H1 (cell line): ENCODE data around the gene LDLRAD4. TPM values are rescaled to one million over a fixed set of nuclear protein-coding genes. Genes with fewer than 3 reads are reported as not detected.

Source experiments
- CTCF ChIA-PET: fragments of 300-600 bp; sonication (Branson Sonifier 250); formaldehyde crosslinking; loops from one replicate; lab custom pipeline; 2021; ENCODE audit not compliant: partially characterized antibody; lab: Charles Lee
- POLR2A ChIA-PET: fragments of 300-600 bp; sonication (Branson Sonifier 250); formaldehyde crosslinking; loops from one replicate; lab custom pipeline; 2021; ENCODE audit warnings: inconsistent platforms; ENCODE audit not compliant: partially characterized antibody; lab: Charles Lee
- DNase-seq, 2 experiments: peaks; one replicate each; pipeline versions ENCODE4 v3.0.0 to v3.0.0-alpha.2; 2010 to 2022; ENCODE audit warnings: low spot score in 2 of 2, low read depth in 1 of 2, mixed read lengths in 1 of 2
- FAIRE-seq: peaks from 2 replicates; lab custom pipeline; 2011; peaks lifted over from hg19 to GRCh38; lab: Jason Lieb, UNC
- H2AFZ ChIP-seq: 2 replicates; pipeline ENCODE4 v1.8.1; 2012; ENCODE audit warnings: low read length, inconsistent platforms
- H2AK5ac ChIP-seq: 2 replicates; pipeline ENCODE4 v1.6.1; 2013; ENCODE audit warnings: low read depth, low read length
- H2BK120ac ChIP-seq: replicated peaks from 2 replicates; pipeline ENCODE3; 2013; ENCODE audit warnings: low read depth, low read length, inconsistent platforms
- H2BK12ac ChIP-seq: 2 replicates; pipeline ENCODE4 v1.6.1; 2013; ENCODE audit warnings: low read depth, low read length
- H2BK15ac ChIP-seq: 2 replicates; pipeline ENCODE4 v1.6.1; 2013; ENCODE audit warnings: low read length
- H2BK20ac ChIP-seq: 2 replicates; pipeline ENCODE4 v1.6.1; 2013; ENCODE audit warnings: low read length
- H2BK5ac ChIP-seq: 2 replicates; pipeline ENCODE4 v1.6.1; 2013; ENCODE audit warnings: low read depth, low read length
- H3K14ac ChIP-seq: 2 replicates; pipeline ENCODE4 v1.6.1; 2013; ENCODE audit warnings: inconsistent platforms; ENCODE audit not compliant: insufficient read length
- H3K18ac ChIP-seq: 2 replicates; pipeline ENCODE4 v1.6.1; 2013; ENCODE audit warnings: low read length; ENCODE audit errors: extremely low read depth
- H3K23ac ChIP-seq: 2 replicates; pipeline ENCODE4 v1.6.1; 2013; ENCODE audit warnings: inconsistent platforms; ENCODE audit not compliant: insufficient read length
- H3K23me2 ChIP-seq: 2 replicates; pipeline ENCODE4 v1.6.1; 2013; ENCODE audit warnings: low read depth, low read length
- H3K27ac ChIP-seq: 2 replicates; pipeline ENCODE4 v1.6.1; 2011; ENCODE audit warnings: low read depth, low read length, inconsistent platforms
- H3K27me3 ChIP-seq, 4 experiments: replicated peaks in 1 of 4; 1 replicate in 1 of 4; 2 replicates in 3 of 4; pipeline versions ENCODE4 v1.6.1 to v1.8.1; 2011 to 2013; ENCODE audit warnings: low read length in 3 of 4, mild to moderate bottlenecking in 3 of 4, inconsistent platforms in 2 of 4, mixed read lengths in 2 of 4, moderate library complexity in 1 of 4; ENCODE audit not compliant: control insufficient read depth in 3 of 4, insufficient read depth in 3 of 4; ENCODE audit errors: extremely low read depth in 1 of 4
- H3K36me3 ChIP-seq, 4 experiments: 2 replicates each; pipeline versions ENCODE4 v1.6.1 to v1.8.1; 2011 to 2013; ENCODE audit warnings: mild to moderate bottlenecking in 4 of 4, low read length in 3 of 4, moderate library complexity in 2 of 4, control low read depth in 1 of 4, inconsistent platforms in 1 of 4; ENCODE audit not compliant: insufficient read depth in 4 of 4, control insufficient read depth in 2 of 4
- H3K4ac ChIP-seq: replicated peaks from 2 replicates; pipeline ENCODE3; 2013; ENCODE audit warnings: low read length, low read depth, mixed read lengths, inconsistent platforms; ENCODE audit not compliant: insufficient read length
- H3K4me1 ChIP-seq, 4 experiments: replicated peaks in 1 of 4; 1 replicate in 1 of 4; 2 replicates in 3 of 4; pipeline versions ENCODE4 v1.6.1 to v1.8.1; 2011 to 2013; ENCODE audit warnings: low read length in 3 of 4, inconsistent platforms in 2 of 4, mixed read lengths in 1 of 4; ENCODE audit not compliant: insufficient read depth in 4 of 4, control insufficient read depth in 3 of 4
- H3K4me2 ChIP-seq, 2 experiments: 2 replicates each; pipeline versions ENCODE4 v1.6.1 to v1.8.1; 2011 to 2013; ENCODE audit warnings: low read depth in 2 of 2, low read length in 2 of 2, control low read depth in 1 of 2, inconsistent platforms in 1 of 2, mild to moderate bottlenecking in 1 of 2; ENCODE audit not compliant: insufficient read depth in 1 of 2
- H3K4me3 ChIP-seq, 4 experiments: fragments of 200-600, 300-600 bp in 1 of 4; sonication (generic), shearing (Covaris generic), sonication (Bioruptor Twin) in 1 of 4; 2 replicates each; pipeline versions ENCODE4 v1.5.1 to v1.8.1; 2011 to 2016; ENCODE audit warnings: low read length in 4 of 4, low read depth in 3 of 4, control low read depth in 2 of 4, inconsistent platforms in 2 of 4, mild to moderate bottlenecking in 2 of 4, mixed read lengths in 1 of 4, moderate library complexity in 1 of 4; ENCODE audit not compliant: insufficient read depth in 2 of 4; ENCODE audit errors: extremely low read depth in 1 of 4
- H3K56ac ChIP-seq: replicated peaks from 2 replicates; pipeline ENCODE3; 2013; ENCODE audit warnings: low read depth, mild to moderate bottlenecking, mixed read lengths, low read length, inconsistent platforms; ENCODE audit not compliant: insufficient read length
- H3K79me1 ChIP-seq: 2 replicates; pipeline ENCODE4 v1.6.1; 2013; ENCODE audit warnings: low read depth, low read length, control low read depth
- H3K79me2 ChIP-seq, 2 experiments: 2 replicates each; pipeline versions ENCODE4 v1.6.1 to v1.8.1; 2012 to 2013; ENCODE audit warnings: low read length in 2 of 2, mild to moderate bottlenecking in 2 of 2, inconsistent platforms in 1 of 2; ENCODE audit not compliant: insufficient read depth in 2 of 2, control insufficient read depth in 1 of 2
- H3K9ac ChIP-seq, 4 experiments: replicated peaks in 1 of 4; 1 replicate in 1 of 4; 2 replicates in 3 of 4; pipeline versions ENCODE4 v1.6.1 to v1.8.1; 2011 to 2013; ENCODE audit warnings: low read depth in 3 of 4, low read length in 3 of 4, control low read depth in 2 of 4, mild to moderate bottlenecking in 2 of 4, moderate library complexity in 2 of 4, inconsistent platforms in 1 of 4; ENCODE audit errors: extremely low read depth in 1 of 4
- H3K9me3 ChIP-seq, 2 experiments: 2 replicates each; pipeline versions ENCODE4 v1.6.1 to v1.8.1; 2012 to 2013; ENCODE audit warnings: mild to moderate bottlenecking in 2 of 2, moderate library complexity in 2 of 2, control low read depth in 1 of 2, inconsistent platforms in 1 of 2, low read depth in 1 of 2, low read length in 1 of 2, mixed read lengths in 1 of 2; ENCODE audit not compliant: insufficient read depth in 2 of 2
- H4K20me1 ChIP-seq, 2 experiments: replicated peaks in 1 of 2; 2 replicates each; pipeline versions ENCODE3 to v1.8.1; 2011 to 2013; ENCODE audit warnings: inconsistent platforms in 2 of 2, low read length in 2 of 2, mild to moderate bottlenecking in 1 of 2; ENCODE audit not compliant: insufficient read depth in 2 of 2, control insufficient read depth in 1 of 2
- H4K5ac ChIP-seq: 2 replicates; pipeline ENCODE4 v1.6.1; 2013; ENCODE audit warnings: low read length, low read depth, mixed read lengths, inconsistent platforms; ENCODE audit not compliant: insufficient read length
- H4K8ac ChIP-seq: 2 replicates; pipeline ENCODE4 v1.8.0; 2013; ENCODE audit warnings: mild to moderate bottlenecking, moderate library complexity, low read length, inconsistent platforms; ENCODE audit not compliant: insufficient read depth; ENCODE audit errors: extremely low read depth
- H4K91ac ChIP-seq: replicated peaks from 2 replicates; pipeline ENCODE3; 2013; ENCODE audit warnings: low read length, mixed read lengths, inconsistent platforms; ENCODE audit not compliant: insufficient read length
- ATF3 ChIP-seq: IDR thresholded peaks from 2 replicates; pipeline ENCODE4 v1.6.1; 2011; ENCODE audit warnings: low read depth, mild to moderate bottlenecking, low read length; ENCODE audit not compliant: insufficient read depth
- BCL11A ChIP-seq, 2 experiments: IDR thresholded peaks; one replicate each; pipeline ENCODE4 v1.6.1; 2011; ENCODE audit warnings: low read depth in 2 of 2, low read length in 2 of 2, mild to moderate bottlenecking in 2 of 2
- GTF2F1 ChIP-seq: IDR thresholded peaks from 2 replicates; pipeline ENCODE4 v1.6.1; 2012; ENCODE audit warnings: low read depth, low read length, improper control_type of control experiment, borderline replicate concordance
- MAX ChIP-seq: IDR thresholded peaks from 2 replicates; pipeline ENCODE4 v1.6.1; 2012; ENCODE audit warnings: inconsistent platforms
- SIN3A ChIP-seq, 2 experiments: IDR thresholded peaks in 1 of 2; conservative IDR thresholded peaks in 1 of 2; 2 replicates each; pipeline ENCODE4 v1.6.1; 2011 to 2012; ENCODE audit warnings: low read length in 2 of 2, improper control_type of control experiment in 1 of 2, low read depth in 1 of 2, mild to moderate bottlenecking in 1 of 2
- SRF ChIP-seq: IDR thresholded peaks from 2 replicates; pipeline ENCODE4 v1.6.1; 2011; ENCODE audit warnings: mild to moderate bottlenecking, low read depth, low read length, moderate library complexity
- ZNF274 ChIP-seq: IDR thresholded peaks from 2 replicates; pipeline ENCODE4 v1.7.0; 2012; ENCODE audit warnings: low read length, borderline replicate concordance; ENCODE audit errors: extremely low read depth
- WGBS, 2 experiments: shearing (Covaris generic) in 1 of 2; methylation state at CpG; one replicate each; pipeline versions ENCODE4 v1.1.6 to v1.1.7; 2013 to 2015; ENCODE audit warnings: low lambda C conversion rate in 2 of 2, mixed read lengths in 2 of 2, inconsistent platforms in 1 of 2, low coverage in 1 of 2, missing lambda C conversion rate in 1 of 2; ENCODE audit not compliant: insufficient replicate concordance in 2 of 2, insufficient coverage in 1 of 2, insufficient read length in 1 of 2; ENCODE audit errors: extremely low coverage in 1 of 2, missing lambda C conversion rate in 1 of 2; 5-methylcytosine and 5-hydroxymethylcytosine counted together
- polyA plus RNA-seq, 7 experiments: library from polyadenylated mRNA; depleted of rRNA in 3 of 7; stranded (reverse) in 5 of 7; unstranded in 2 of 7; fragments of >200 nt in 5 of 7; fragments of 200-250 nt in 2 of 7; gene quantifications; 1 replicate in 5 of 7; 2 replicates in 1 of 7; 4 replicates in 1 of 7; pipeline versions ENCODE4 v1.2.1 to v1.2.3, GENCODE V29; 2011 to 2013; ENCODE audit warnings: missing spikeins in 2 of 7, mixed read lengths in 2 of 7
- total RNA-seq: library from RNA; stranded (reverse); fragmentation: NEBNext Ultra II Directional; extraction: Animal tissue kit (Norgen Biotek cat#: 25700); gene quantifications from 2 replicates; pipeline ENCODE4 v1.2.1, GENCODE V29; 2021

LDLRAD4 gene
- total and polyA plus RNA-seq, 2 of the 8 experiments (the other 6 are each of a cell fraction or from before 2014, with no cell fraction given), result 0.77 to 1.4 TPM

GRCh38 chr18:13305301-13305700, 86.7 kb downstream of the LDLRAD4 start:
- DNase-seq (no peak), FAIRE-seq (no peak)
- Histone ChIP-seq H2BK12ac (no peak overlapping the region), H3K79me2 (no peaks in the 10 kb centered on the region), H2BK120ac (no peak overlapping the region), H3K4ac (no peak overlapping the region), H2BK5ac (no peak overlapping the region), H3K27ac (no peak overlapping the region), H3K23ac (no peak overlapping the region), H4K5ac (no peak overlapping the region), H2BK15ac (no peak overlapping the region), H3K36me3 (no peaks in the 10 kb centered on the region), H3K18ac (no peak overlapping the region), H3K56ac (no peak overlapping the region), H3K14ac (no peak overlapping the region), H2AK5ac (no peak overlapping the region), H4K91ac (no peak overlapping the region), H2AFZ (no peak overlapping the region), H3K9ac (no peak overlapping the region), H4K20me1 (peaks cover 0 to 3% of the 10 kb centered on the region in 2 experiments), H3K4me1 (peaks cover 0 to 5% (median 2%) of the 10 kb centered on the region in 4 experiments; a peak in 3 of 7 replicates), H3K4me3 (no peak overlapping the region), H2BK20ac (no peak overlapping the region), H4K8ac (no peak overlapping the region), H3K23me2 (no peaks in the 10 kb centered on the region; the same call in 1 of the 2 replicates), H3K79me1 (no peaks in the 10 kb centered on the region), H3K4me2 (no peak overlapping the region), H3K27me3 (no peaks in the 10 kb centered on the region), H3K9me3 (no peaks in the 10 kb centered on the region)
- TF ChIP-seq ZNF274, result no peak
- TF ChIP-seq SRF, result no peak
- no peak for TF ChIP-seq SIN3A (conservative IDR thresholded peaks at IDR 0.05 in 1 of 2, IDR thresholded peaks at IDR 0.05 in 1 of 2; ENCODE audit: low read depth in 1 of 2, low read length in 2 of 2)
- no peak for TF ChIP-seq MAX
- no peak for TF ChIP-seq GTF2F1
- TF ChIP-seq BCL11A (IDR thresholded peaks at IDR 0.05; ENCODE audit: low read depth in 2 of 2, low read length in 2 of 2), result no peak
- no peak for TF ChIP-seq ATF3
- POLR2A ChIA-PET, result no interaction called here
- CTCF ChIA-PET, result interaction anchor here (1.6 kb wide), 1 partner anchor 221 kb away, joined by 3 read pairs; no protein-coding TSS in a partner anchor
- WGBS, 2 experiments, result 88% methylated on average over 3 of the region's 3 CpGs; no CpG with 5 or more reads in 1 of the 2 experiments
